HG02981 (cell line): ENCODE measurements around the gene MRPL37.
"Not testable (repeated sequence)": the region's sequence is repeated elsewhere in the genome, so short reads cannot be mapped to it uniquely, and the experiment has no call there.

Experiments used
- ATAC-seq: cut with Tn5 transposase; IDR thresholded peaks from one replicate; pipeline ENCODE4 v1.9.1; 2021; ENCODE audit warnings: mild to moderate bottlenecking, moderate library complexity; ENCODE audit not compliant: unreplicated experiment

The MRPL37 gene

DNA sequence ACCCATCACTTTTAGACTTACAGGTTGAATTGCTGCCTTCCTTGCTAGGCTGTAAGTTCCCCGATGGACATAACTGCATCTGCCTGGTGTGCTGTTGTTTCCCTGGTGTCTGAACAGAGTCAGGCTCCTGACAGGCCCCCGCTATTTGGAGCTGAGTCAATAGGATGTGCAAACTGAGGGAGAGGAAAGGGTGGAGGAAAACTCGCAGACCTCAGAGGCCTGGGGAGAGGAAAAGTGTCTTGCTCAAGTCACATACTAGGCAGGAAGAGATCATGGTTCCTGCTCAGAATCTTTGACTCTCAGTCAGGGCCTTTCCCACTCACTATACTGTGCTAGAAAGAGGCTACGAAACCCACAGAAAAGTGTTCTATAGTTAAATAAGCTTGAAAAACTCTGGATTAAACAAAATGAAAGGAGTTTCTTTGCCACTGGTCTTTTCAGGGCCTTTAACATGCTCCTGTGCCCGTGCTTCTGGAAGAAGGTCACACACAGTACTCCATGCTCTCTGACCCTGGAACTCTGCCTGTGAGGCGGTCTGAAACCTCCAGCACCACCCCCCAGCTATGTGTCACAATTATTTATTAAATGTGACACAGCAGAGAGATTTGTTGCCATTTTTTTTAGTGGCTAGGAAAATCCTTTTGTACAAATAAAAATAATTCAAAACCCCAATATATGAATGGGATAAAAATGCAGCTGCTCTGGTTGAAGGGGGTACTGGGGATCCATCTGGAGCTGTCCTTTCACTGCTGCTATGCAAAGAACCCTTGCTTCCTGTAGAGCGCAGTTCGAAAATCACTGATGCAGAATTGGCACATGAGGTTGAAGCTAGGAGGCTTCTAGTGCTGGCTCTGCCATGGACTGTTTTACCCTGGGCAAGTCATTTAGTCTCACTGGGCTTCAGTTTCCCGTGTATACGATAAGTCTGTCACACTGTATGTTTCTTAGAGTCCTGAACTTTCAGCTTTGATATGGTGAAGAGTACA is 27.1 kb upstream of the MRPL37 start:
- no peak for ATAC-seq

DNA sequence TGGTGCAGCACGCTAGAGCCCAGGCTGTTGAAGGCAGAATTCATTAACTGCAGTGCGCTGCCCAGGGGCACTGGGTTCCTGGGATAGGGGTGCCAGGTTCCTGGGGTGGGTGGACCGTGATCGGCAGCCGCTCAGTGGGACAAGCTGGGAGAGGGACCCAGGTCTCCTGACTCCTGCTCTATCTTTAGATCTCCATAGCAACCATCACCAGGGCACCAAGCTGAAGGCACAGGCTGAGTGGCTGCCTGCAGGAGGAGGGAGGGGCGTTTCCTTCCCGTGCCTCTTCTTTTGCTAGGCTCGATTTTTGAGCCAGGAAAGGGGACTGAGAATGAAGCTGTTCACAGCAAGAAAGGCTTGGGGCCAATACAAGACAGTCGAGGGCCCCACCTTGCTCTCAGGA is 26.3 kb upstream of the MRPL37 start:
- no peak for ATAC-seq

DNA sequence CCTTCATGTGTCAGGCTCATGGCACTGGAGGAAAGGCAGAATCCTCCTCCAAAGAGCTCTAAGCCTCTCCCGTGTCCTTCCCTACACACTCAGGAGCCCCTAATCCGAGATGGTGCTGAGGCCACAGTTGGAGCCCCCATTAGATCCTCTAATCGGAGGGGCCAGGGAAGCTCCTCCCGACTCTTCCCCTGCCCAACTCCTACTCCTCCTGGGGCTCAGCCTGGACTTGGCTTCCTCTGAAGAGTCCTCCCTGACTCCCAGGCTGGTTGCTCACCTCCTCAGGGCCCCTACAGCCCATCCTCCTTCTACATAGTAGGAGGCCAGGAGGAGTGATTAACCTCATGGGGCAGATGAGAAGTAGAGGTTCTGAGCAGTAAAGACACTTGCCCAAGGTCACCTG is 25.9 kb upstream of the MRPL37 start:
- ATAC-seq: no peak

DNA sequence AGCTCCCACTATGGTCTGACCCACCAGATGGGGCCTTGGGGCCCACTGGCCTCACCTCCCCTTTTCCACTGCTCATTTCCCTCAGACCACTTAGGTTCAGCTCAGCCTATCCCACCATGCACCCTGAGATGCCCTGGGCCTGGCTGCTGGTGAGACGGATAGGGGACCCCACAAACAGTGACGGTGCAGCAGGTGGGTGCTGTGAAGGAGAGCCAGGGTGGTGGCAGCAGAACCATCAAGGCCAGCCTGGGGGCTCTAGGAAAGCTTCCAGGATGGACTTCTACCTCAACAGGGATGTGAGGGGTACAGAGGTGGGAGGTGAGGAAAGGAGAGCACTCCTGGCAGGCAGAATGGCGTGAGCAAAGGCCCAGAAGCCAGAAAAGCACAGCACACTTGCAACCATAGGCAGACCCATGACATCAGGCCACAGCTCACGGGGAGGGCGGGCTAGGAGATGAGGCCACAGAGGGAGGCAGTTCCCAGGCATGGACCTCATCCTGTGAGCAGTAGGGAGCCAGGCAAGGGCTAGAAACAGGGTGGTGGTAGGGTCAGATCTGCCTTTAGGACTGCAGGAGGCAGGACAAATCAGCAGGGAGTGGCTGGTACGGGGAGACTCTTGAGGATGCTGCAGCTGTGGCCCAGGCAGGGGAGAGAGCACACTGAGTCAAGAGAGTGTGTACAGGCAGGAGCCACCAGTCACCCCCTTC is 23.2 kb upstream of the MRPL37 start:
- ATAC-seq: no peak

DNA sequence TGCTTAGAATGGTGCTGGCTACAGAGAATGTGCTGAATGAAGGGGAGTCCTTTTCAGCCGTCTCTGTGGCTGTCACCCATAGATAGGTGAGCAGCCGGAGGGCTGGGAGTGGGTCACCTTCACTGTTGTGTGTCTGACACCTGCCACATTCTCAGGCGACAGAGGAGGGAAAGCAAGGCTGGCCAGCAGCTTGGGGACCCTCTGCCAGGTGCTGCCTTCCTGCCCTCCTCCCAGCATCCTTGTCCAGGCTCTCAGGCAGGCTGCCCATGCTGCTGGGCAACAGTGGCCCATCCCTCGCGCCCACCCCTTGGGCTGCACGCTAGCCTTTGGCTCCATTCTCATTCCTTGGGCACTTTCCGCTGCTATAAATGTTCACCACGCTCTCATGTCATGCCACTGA is 22.2 kb upstream of the MRPL37 start:
- ATAC-seq: no peak

DNA sequence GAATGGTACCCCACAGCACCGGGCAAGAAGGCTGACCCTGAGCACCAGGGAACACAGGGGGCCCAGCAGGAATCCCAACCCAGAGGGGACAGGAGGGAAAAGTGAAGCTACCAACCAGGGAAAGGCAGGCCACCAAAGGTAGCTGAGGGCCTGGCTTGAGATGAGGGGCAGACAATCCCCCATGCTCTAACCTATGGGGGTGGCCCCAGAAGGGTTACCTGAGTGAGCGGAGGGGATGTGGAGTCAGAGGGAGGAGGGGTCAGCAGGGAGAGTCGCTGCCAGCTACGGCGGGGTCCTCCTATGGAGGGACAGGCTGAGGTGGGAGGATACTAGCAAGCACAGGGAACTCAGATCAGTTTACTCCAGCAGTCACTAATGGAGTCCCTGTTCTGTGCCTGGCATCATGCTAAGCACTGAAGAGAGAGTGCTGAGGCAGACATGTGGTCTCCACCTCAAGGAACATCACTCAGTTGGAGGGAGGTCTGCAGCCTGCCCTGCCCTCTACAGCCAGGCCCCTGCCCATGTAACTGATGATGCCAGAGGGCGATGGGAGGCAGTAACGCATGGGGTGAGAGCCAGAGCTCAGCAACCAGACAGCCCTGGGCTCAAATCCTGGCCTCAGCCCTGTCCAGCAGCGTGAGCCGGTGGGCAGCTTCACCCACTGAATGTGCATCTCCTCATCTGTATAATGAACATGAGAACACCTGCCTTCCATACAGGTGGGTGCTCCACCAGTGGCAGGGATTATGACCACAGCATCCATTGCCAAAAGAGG is 21.5 kb upstream of the MRPL37 start:
- no peak for ATAC-seq

DNA sequence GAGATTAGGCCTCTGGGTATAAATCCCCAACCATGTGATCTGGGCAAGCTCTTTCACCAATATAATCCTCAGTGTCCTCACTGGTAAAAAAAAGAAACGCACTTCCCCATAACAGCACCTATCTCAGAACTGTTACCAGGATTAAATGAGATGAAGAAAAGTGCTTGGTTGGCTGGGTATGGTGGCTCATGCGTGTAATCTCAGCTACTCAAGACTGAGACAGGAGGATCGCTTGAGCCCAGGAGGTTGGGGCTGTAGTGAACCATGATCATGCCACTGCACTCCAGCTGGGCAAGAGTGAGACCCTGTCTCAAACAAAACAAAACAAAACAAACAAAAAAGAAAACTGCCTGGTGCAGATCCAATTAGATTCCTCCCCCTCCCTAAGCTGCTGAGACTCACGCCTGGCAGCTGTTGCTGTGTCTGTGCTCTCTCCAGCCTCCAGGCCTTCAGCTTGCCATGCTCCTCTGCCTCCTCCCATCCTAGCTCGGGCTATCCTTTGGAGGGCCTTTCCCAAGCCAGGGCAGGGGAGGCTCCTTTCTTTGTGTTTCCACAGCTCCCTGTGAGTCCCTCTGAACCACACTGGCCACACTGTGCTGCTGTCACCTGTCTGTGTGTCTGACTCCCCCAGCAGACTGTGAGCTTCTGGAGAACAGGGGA is 19.1 kb upstream of the MRPL37 start:
- ATAC-seq: no peak

DNA sequence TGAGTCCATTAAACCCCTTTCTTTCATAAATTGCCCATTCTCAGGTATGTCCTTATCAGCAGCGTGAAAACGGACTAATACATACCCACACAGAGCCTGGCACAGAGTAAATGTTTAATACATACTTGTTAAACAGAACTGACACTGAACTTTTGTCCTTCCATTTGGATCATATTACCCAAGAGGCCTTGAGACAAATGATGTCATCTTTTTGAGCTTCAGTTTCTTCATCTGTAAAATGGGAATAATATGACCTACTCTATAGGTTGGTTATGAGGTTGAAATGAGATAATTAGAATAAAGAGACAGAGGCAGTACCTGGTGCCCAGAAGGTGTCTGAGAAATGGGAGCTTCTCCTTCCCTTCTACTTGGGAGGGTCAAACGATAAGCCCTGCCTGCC is 13.9 kb upstream of the MRPL37 start:
- ATAC-seq: no peak

DNA sequence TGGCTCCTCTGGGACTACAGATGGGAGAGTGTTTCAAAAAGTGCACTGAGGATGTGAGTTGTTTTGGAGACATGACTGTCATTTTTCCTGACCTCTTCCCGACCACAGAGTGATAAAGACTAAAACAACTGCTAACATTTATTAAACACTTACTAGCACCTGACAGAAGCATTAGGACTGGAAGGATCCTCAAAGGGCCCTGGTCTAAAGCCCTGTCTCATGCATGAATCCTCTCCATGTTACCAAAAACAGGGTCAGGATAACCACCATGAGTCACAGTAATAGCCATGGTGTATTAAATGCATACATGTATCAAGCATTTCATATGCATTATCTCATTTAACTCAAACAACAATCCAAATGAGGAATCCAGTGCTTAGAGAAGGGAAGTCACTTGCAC is 11.7 kb upstream of the MRPL37 start:
- ATAC-seq: no peak

DNA sequence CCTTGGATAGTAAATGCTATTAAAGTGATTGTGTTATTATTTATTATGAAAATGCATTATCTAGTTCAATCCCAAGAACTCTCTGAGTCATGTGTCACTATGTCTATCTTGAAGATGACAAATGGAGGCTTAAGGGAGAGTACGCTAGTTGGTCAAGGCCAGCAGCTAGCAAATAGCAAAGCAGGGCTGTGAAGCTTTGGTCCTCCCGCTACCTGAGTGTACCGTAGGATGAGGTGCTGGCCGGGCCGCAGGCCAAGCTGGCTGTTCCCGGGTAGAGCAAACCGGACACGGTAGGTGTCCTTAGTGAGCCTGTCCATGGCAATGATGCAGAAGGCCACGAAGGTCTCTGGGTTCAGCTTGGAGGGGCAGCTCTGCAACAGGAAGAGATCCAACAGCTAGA is 9.4 kb upstream of the MRPL37 start:
- ATAC-seq: no peak

DNA sequence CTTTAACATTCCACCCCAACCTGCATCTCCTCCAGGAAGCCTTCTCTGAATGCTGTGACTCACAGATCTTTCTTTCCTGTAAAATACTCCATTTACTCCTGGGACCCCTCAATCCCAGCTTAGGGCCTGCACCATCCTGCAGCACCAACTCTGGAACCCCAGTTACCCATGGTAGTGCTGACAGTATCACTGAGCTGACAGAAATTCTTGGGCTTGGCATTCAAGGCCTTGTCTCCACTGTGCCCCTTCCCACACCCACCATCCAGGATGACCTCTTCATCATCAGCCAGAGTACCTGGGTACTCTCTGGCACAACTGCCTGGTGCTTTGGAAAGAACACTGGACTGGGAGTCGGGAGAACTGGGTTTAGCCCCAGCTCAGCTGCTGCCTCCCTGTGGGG is 8.4 kb upstream of the MRPL37 start:
- ATAC-seq: no peak

DNA sequence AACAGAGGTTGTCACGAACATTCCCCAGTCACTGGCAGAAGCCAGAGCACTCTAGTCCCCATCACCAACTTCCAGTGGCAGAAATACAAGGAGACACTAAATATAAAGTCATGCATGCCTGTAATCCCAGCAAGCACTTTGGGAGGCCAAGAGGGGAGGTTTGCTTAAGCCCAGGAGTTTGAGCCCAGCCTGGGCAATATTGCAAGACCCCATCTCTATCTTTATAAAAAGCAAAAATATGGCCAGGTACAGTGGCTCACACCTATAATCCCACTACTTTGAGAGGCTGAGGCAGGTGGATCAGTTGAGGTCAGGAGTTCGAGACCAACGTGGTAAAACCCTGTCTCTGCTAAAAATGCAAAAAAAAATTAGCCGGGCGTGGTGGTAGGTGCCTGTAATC is 6.5 kb upstream of the MRPL37 start:
- ATAC-seq: no peak

DNA sequence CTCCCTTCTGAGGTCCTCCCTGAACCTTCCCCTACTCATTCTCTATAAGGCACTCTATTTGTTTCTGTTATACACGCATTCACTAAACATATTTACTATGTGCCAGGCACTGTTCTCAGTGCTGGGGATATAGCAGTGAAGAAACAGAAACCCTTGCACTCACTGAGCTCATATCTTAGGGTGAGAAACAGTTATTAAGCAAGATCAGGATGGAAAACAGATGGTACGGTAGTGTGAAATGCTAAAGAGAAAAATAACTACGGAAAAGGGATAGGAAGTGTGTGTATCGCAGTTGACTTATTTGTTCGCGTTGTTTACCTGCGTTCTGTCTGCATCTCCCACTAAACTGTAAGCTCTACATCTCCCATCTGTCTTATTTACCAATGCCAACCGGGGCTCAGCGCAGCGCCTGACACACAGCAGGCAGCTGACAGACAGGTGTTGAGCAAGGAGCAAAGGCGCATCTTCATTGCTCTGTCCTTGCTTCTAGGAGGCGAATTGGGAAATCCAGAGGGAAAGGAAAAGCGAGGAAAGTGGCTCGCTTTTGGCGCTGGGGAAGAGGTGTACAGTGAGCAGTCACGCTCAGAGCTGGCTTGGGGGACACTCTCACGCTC is 709 bp upstream of the MRPL37 start:
- ATAC-seq: no peak

DNA sequence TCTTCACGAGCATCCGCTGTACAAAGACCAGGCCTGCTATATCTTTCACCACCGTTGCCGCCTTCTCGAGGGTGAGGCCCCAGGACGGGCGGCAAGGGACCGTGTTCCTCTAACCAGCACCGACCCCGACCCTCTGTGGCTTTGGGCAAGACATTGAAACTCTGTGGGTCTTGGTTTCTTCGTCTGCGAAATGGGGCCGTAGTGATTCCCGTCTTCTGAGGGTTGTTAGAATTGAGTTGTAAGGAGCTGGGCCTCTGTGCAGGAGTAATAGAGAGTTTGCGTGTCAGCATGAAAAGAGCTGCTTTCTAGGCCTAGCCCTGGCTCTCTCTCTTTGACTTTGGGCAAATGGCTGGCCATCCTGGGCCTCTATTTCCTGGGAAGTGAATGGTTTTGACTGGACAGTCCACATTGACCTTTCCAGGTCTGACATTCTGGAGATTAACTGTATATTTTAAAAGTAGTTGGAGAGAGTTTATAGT is 591 bp downstream of the MRPL37 start:
- ATAC-seq: no peak

DNA sequence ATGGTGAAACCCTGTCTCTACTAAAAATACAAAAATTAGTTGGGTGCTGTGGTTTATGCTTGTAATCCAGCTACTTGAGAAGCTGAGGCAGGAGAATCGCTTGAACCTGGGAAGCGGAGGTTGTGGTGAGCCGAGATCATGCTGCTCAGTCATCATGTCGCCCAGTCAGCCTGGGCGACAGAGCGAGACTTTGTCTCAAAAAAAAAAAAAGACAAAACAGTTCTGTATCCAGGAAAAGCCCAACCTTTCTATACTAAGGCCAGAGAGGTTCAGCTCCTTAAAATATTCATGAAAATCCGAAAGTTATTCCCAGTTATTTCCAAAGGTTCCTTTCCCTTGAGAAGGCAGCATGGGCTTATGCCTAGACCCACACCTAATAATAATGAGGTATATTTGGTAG is 4.2 kb downstream of the MRPL37 start:
- ATAC-seq: no peak

DNA sequence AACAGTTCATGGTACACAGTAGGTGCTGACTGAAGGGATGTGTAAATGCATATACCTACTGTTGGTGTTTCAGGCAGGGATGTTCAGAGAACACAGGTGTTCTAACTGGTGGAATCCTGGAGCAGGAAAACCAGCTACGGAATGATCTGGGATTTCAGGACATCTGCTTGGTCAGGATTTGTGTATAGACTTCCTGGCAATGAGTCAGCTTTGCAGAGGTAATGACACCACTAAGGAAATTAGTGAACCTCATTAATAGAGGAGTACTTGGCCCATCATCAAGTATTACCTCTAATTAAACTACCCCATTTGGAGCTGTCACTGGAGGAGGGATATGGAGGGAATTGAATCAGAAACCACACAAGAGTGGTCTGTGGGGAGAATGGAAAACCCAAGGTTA is 7.3 kb downstream of the MRPL37 start:
- ATAC-seq: no peak

DNA sequence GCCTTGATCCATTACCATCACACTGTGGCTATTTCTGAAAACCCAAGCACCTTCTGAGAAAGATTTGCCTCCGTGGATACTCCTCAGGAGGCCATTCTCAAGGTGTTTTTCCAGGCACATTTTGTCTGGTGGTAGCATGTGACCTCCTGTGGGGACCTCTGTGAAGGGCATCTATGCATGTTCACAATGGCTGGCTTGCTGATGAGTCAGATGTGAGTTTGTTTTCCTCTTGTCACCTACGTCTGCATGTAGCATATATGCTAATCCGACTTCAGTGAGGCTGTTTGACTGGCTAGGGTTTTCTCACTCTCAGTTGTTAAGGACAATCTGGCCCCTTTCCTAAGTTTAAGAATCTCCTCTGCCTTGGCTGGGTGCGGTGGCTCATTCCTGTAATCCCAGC is 7.9 kb downstream of the MRPL37 start:
- not testable (repeated sequence) for ATAC-seq

DNA sequence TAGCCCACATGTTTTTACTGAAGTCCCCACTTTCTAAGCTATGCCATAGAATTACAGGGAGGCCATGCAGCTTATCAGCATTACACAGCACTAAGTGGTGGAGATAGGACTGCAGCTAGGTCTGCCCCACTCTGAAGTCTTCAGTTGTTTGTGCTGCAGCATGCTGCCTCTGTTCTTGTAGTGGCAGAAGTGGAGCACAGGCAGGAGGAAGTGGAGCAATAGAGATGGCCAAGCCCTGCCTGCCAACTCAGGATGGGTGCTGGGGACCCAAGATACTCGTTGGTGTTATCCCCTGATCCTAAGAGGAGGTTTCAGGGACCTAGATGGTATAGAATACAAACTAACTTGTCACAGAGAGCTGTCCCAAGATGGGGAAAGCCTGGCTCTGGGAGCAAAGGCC is 12.9 kb downstream of the MRPL37 start:
- ATAC-seq: no peak

DNA sequence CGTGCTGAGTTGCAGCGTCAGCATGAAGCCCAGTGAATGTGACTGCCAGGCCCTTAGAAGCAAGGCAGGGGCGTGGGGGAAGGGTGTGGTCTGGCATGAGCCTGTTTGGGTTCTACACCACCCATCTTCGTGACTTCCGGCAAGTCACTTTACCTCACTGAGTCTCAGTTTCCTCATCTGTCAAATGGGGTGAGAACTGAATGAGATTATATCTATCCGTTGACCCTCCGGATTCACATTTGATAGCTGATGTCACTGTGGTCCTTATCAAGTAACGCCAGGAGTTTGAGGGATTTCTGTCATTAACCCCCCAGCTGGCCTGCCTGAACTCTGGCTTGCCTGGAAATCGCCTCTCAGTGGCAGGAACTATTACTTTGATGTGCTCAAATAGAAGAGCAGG is 15.6 kb downstream of the MRPL37 start:
- no peak for ATAC-seq

DNA sequence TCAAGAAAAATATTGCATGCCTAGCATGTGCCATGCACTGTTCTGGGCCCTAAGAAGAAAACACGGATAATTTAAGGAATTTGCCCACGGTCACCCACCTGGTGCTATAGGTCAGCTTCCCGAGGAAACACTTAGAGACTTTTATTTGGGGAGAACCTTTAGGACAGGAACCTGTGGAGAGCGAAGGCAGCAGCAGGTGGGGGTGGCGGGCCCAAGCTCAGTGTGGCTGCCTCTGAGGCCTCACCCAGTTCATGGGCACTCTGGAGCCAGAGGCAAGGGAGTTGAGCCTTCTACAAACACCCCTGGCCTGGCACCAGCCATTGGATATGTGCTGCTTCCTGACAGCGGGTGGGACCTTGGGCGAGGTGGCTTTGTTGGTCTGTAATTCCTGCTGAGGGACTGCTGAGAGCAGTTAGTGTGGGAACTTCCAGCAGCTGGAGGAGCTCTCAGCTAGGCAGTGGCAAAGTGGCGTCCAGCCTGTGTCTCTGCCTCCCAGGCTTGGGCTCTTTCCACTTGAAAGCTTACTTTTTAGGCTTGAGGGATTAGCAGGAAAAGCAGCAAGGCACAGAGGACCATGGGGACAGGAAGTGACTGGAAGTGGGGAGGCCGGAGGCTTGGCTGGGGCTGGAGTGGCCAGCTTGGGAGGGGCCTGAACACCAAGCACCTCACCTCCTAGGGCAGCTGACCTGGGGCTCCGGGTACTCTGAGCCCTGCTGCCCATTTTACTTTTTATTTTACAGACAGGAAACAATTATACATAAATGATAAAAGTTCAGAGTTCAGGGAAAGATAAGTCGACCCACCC is 19.1 kb downstream of the MRPL37 start:
- no peak for ATAC-seq
